T-helper 2 cell treated with Interferon-gamma antibody and Interleukin-4, amounts not matched to agents 100 ng/mL and 5 ng/mL, for 36 hours (primary cell): Measurements from ENCODE around the gene SORD. TPM values are rescaled to one million over a fixed set of nuclear protein-coding genes. Genes with fewer than 3 reads are reported as not detected.
"Not testable (repeated sequence)": the region's sequence is repeated elsewhere in the genome, so short reads cannot be mapped to it uniquely, and the experiment has no call there.

Source experiments
- intact Hi-C: fragments of 100-400 bp; cut with micrococcal nuclease; formaldehyde crosslinking; loops from one replicate; pipeline ENCODE4 v1.15.1; 2023
- total RNA-seq: library from RNA; stranded (reverse); gene quantifications from 2 replicates; pipeline ENCODE4 v1.2.3, GENCODE V29; 2022

SORD gene
- total RNA-seq, 1 donor from 2014 or later, result 8.3 TPM

DNA sequence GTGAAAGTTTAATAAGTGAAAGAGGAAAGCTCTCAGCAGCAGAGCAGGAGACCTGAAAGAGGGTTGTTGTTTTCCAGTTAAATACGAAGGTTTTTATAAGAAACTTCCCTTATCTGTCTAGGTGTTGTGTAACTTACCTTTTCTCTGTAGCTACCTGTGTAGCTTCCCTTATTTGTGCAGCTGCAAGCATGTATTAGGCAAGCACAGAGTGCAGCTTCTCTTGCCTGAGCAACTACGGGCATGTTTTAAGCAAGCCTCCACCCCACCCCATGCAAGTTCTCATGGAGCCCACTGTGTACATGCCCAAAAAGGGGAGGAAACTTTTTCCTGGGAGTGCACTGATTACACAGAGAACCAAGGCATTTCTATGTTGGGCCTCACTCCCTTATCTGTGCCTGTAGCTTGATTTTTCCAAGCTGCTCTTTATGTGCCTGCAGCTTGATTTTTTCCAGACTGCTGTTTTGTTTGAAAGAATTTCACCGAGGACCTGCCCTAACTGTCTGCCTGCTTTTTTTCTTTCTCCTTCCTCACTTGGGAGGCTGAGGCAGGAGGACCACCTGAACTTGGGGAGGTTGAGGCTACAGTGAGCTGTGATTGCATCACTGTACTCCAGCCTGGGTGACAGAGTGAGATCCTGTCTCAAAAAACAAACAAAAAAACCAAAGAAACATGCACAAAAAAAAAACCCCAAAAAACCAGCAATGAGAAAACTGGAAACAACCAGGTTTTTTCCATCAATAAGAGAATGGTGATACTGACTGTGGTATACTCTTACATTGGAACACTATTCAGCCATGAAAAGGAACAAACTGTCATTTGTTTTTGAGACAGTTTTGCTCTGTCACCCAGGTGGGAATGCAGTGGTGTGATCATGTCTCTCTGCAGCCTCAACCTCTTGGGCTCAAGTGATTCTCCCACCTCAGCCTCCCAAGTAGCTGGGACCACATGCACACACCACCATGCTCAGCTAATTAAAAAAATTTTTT lies 36.0 kb downstream of the SORD start:
- intact Hi-C loops, result not testable (repeated sequence)

DNA sequence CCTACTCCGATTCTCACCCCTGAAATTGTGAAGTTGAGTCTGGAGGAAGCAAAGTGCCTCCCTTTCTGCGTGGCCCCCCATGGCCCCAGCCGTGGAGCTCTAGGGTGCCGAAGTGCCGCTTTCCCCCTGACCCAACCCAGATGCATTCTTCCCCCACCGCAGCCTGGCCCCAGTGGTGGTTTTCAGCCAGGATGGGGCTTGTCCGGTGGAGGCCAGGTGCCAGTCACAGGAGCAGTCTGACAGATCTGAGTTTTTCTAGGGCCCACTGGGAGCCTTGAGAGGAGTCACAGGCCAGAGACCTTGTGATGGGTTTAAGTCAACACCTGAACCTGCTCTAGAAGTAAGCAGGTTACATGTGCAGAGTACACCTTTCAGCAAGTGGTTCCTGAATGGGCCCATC lies 39.3 kb downstream of the SORD start:
- intact Hi-C loops, result not testable (repeated sequence)

DNA sequence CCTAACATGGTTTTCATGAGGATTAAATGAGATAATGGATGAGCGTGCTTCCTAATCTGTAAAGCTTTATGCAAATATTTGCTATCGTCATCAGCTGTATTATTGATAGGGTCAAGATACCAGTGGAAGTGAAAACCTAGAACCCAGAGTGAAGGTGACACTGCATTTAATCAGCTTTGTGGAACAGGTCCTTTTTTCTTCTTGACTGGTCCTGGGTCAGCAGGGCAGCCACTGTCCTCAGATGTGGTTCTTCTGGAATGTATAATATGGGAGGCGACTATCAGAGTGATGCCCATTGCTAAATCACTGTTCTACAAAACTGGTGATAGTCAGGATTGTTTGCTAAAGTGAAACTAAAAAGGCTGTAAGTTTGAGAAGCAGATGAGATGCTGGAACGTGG lies 41.4 kb downstream of the SORD start:
- intact Hi-C loops, result no loop called here

DNA sequence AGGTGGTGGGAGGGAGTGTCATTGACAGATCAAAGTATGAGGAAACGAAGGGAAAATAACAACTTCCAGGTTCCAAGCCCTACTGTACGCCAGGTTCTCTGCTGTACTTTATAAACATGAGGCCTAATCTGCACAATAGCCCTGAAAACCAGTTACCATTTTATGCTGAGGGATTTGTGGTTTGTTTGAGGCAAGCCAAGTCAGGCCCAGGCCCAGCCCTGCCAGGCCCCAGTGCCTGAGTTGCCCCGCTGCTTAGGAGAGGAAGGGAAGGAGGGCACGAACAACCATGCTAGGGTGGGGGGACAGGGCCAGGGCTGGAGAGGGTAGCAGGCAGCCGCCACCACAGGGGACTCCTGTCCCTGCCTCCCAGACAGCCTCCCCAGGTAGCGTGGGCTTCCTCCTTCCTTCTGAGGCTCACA lies 47.0 kb downstream of the SORD start:
- intact Hi-C loops, result not testable (repeated sequence)

DNA sequence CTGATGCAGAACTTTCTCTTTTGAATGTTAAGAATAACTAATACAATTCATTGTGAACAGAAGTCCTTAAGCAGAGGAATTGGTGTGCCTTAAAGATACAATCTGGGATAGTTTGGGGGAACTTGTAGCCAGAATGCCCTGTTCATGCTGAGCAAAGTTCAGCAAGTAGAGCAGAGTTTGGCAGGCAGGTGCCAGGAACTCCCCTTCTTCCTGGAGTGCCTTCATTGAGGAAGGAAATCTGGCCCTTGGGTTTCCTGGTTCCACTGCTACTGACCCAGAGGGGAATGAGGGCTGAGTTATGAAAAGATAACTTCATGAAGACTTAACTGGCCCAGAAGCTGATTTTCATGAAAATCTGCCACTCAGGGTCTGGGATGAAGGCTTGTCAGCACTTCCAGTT lies 50.6 kb downstream of the SORD start:
- intact Hi-C loops, result not testable (repeated sequence)

DNA sequence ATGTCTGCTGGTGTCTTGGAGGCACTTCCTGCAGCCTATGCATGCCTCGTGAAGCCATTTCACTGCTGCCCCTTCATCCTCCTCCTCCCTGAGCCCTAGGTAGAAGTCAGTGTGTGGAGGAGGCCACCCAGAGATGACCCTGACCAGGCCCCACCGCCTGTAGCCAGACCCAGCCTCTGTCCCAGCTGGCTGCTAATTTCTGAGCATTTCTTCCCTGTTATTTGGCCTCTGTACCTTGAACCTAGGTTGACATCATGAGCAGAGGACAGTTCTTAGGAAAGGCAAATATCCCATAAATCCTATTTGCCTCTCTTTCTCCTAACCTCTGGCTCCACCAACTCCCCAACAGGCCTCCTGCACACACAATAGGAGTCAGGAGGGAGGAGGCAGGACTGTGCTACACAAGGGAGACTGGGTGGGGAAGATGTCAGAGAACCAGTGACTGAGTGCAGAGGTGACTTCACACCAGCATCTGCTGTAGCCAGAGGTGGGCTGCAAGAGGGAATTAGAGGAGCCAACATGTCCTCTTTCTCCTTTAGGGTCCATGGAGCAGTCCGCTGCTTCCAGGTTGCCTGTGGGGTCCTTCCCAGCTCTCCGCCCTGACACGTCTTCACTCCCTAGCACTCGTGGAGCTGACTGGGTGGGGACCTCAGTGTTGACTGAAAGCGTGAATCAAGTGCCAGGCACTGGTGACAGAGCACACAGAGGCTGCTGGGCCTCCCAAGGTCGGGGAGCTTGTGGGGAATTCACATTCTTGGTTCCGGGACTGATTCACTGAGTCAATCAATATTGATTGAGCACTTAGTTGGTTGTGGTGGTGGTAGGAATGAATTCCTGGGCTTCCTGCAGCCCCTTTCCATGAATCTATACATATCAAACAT lies 52.7 kb downstream of the SORD start:
- intact Hi-C loops, result not testable (repeated sequence)

DNA sequence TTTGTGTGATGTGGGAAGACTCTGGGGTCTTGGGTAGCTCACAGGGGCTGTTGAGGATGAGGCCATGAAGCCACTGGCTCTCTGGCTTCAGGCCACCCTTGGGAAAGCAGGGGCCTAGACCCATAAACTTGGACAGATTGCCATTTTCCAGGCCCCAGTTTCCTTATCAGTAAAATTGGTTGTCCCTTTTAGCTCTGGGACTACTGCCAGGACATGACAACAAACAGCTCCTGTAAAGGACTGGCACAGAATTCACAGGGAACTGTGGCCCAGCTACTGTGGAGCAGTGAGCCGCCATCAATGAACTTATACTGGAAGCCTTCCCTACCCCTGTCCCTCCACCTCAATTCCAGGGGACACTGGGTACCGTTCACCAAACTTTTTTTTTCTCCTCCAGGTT lies 54.4 kb downstream of the SORD start:
- intact Hi-C loops, result not testable (repeated sequence)

DNA sequence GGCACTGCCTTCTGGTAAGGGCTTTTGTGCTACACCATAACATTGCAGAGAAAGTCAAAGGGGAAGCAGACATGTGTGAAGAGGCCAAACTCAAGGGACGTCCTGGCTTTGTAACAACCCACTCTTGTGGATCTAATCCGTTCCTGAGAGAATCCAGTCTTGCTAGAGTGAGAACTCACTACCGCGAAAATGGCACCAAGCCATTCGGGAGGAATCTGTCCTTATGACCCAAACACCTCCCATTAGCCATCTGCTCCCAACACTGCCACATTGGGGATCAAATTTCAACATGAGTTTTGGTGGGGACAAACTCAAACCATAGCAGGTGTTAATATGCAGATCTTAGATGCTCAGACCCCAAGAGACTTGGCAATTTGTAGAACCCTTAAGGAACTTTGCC lies 56.2 kb downstream of the SORD start:
- intact Hi-C loops, result not testable (repeated sequence)

DNA sequence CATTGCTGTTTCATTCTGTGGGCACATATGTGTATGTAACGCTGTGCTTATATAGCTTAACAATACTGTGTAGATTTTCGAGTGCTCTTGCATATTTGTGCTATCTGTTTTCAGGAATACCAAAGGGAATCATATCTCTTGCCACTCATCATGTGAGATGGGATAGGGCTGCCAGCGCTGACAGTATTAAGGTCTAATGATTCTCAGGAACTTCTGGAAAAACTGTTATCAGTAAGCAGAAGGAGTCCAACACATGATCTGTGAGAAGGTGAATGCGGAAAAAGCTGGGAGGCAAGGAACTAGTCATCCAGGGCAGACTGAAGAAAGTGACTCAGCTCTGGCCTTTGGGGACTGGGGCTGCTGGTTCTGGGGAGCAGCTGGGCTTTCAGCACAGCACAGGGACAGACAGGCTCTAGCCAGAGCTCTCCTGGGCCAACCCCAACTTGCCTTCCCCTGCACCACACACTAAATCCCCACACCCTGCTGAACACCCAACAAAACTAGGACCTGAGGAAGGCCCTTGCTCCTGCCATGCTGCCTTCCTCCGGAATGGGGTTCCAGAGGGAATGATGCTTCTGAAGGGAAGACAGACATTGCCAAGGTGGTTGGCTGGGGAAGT lies 56.7 kb downstream of the SORD start:
- intact Hi-C loops, result not testable (repeated sequence)

DNA sequence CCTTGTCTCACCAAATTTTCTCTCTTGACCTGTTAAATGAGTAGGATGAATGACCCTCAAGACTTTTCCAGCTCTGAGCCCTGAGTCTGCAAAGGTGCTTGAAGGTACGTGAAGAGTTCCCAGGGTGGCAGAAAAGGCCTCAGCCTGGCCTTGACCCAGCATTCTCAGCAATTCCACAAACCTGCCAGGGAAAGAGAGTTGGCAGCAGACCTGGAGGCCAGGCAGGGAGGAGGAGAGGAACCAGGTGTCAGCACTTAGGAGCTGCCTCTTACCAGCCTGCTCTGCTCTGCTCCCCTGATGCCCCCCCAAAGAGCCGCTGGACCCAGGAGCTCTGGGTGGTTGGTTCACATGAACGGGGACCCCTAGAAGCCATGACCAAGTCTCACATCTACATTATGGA lies 57.6 kb downstream of the SORD start:
- intact Hi-C loops, result not testable (repeated sequence)

DNA sequence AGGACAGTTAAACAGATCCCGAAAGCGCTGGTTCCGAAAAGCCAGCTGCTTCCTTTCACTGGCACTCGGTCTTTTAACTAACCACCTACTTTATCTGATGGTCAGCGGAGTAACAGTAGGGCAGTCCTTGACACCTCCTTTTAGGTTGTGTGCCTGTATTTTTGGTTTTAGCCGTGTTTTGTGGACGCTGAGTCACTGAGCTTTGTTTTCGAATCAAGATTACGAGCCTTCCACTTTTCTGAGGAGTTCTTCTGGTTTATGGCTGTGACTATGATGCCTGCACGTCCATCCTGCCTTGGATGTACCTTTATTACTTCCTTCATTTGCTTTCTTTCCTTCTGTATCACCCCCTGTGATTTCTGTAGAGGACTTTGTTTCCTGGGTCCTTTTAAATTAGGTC lies 59.4 kb downstream of the SORD start:
- intact Hi-C loops, result not testable (repeated sequence)

DNA sequence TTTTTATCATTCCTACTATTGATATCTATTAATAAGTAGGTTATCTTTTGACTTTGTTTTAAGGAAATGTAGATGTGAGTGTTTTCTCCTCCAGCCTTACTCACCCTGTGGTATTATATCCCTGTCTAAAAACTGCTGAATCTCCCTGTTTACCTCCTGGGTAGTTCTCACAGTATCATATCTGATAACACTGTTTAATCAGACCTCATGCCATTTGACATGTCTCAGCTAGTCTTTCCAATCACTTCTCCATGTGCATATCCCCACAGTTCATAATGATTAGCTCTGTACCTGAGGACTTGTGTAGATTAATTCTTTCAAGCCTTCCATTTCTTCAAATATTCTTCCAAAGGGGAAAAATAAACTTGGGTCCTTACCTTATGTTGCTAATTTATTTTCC lies 60.2 kb downstream of the SORD start:
- intact Hi-C loops, result no loop called here

DNA sequence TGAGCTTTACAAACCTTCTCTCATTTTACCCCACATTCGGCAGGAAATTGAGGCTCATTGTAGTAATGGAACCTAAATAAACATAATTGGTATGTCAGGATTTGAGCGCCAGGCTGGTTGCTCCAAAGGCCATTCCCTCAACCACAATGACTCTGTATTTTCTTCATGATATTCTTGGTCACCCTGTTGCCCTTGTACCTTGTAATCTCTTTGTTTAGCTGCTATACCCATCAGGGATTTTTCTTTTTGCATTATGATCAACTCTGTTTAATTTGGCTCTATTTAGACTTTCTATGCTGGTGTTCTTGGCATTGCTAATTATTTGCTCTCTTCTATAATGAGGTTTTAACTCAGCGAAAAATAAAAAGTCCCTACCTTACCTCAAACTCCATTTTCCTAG lies 61.2 kb downstream of the SORD start:
- intact Hi-C loops, result no loop called here

DNA sequence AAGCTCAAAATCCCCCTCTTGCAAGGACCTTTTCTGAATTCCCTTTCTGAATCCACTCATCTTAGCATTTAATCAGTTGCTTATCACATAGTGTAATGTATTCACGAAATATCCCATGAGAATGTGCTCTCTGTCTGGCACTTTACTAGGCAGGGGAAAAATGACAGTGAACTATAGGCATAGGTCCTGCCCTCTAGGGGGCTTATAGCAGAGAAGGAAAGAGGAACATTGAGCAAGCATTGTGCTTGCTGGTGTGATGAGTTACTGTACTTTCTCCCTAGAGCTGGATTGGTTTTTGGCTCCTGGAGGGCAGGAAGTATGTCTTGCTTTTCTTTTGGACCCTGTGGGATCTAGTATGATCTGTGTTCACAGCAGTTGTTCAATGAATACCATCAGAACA lies 64.5 kb downstream of the SORD start:
- intact Hi-C loops, result no loop called here

DNA sequence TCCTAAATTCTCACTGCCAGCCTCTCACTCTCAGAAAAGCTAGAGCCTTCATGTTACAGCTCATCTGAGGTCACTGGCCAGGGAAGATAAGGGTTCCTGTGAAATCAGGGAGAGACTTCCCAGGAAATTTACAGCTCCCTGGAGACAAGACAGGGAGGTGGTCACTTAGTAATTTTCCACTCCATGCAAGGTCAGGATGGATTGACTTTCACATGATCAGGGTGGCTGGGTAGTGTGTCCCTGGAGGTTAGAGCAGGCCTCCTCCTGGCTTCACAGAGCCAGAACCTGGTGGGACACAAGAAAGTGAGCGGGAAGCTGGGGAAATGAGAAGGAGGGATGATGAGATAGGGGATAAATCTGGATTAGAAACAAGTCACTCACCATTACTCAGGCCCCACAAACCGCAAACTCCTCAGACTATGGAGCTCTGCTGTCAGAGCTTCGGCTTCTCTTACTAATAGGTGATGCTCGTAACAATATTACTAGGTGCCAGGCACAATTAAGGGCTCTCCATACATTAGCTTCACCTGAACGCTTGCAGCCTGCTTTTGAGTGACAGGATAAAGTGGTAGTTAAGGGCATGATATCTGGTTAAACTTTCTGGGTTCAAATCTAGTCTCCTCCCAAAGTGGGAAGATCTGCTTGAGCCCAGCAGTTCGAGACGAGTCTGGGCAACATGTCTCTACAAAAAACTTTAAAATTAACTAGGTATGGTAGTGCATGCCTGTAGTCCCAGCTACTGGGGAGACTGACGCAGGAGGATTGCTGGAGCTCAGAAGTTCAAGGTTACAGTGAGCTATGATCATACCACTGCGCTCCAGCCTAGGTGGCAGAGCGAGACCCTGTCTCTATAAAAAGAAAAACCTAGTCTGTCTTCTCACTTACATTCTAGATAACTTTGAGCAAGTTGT lies 66.1 kb downstream of the SORD start:
- intact Hi-C loops, result no loop called here

DNA sequence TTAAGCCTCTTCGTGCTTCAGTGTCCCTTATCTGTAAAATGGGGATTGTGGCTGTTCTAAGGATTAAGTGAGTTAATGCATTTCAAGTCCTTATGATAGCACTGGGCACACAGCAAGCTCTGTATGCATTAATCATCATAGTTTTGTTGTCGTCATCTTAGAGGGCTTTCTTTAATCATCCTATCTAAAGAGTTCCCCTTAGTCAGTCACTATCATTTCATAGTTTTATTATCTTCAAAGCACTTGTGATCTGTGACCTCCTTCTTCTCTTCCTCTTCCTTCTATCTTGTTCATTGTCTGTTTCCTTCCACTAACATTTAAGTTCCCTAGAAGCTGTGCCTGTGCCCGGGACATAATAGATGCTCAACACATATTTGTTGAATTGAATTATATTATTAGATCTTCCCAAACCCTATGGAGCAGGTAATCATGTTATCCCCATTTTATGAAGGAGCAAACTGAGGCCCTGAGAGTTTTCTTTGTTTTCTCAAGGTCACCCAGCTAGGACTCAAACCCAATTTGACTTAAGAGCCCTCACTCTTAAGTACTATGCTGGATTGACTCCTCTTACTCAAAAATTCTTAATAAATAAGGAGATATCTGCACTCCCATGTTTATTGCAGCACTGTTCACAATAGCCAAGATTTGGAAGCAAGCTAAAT lies 66.8 kb downstream of the SORD start:
- intact Hi-C loops, result no loop called here

DNA sequence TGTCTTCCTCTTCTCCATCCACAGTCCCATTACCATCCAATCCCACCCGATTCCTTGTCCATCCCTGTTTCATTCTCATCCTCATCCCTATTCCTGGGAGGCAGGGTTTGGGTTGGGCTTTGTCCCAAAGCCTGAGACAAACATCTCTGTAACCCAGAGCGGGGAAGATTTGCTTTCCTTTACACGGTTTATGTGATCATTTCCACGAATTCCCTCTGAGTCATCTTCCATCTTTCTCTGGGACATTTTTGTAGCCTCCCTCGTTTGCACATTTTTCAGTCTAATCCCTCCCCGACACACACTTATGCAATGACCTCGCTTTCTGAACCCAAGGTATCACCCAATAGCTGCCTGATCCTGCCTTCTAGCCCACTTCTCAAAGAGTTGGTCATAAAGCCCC lies 68.2 kb downstream of the SORD start:
- intact Hi-C loops, result no loop called here

DNA sequence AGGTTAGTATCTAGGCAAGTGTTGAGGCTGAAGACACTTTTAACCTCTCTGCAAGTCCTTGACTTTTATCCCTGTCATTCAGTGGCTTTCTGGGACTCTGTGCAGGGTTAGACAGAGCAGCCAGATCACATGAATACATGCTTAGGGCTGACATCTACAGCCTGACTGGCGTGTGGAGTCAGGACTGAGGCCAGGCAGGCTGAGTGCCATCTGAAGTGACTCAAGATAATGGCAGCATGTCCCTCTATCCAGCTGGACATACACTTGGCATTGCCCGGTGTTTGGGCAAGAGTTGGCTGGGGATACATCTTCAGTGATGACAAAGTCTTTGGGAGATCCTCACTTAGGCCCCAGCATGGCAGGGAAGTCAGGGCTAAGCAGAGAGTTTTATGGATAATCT lies 68.6 kb downstream of the SORD start:
- intact Hi-C loops, result no loop called here

DNA sequence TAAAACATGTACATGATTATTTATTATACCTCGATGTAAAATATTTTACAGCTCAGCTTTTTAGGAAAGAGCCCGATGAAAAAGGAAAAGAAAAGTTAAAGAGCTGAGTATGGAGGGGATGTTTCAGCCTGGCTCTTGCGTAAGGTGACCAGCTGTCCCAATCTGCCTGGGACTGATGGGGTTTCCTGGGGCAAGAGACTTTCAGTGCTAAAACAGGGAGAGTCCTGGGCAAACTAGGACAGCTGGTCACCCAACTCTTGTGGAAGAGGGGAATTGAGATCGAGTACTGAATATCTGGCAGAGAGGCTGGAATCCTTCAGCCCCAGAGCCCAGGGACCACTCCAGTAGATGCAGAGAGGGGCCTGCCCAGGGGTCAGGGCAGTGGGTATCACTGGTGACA lies 70.0 kb downstream of the SORD start:
- intact Hi-C loops, result no loop called here
